ENCODE results near the gene ZNF664. TPM values are rescaled to one million over a fixed set of nuclear protein-coding genes. Genes with fewer than 3 reads are reported as not detected.

ZNF664 gene
- total and polyA plus RNA-seq, 2 donors (not counting 1 experiment from before 2014, with no cell fraction given) = 14.3 to 47.1 TPM

DNA sequence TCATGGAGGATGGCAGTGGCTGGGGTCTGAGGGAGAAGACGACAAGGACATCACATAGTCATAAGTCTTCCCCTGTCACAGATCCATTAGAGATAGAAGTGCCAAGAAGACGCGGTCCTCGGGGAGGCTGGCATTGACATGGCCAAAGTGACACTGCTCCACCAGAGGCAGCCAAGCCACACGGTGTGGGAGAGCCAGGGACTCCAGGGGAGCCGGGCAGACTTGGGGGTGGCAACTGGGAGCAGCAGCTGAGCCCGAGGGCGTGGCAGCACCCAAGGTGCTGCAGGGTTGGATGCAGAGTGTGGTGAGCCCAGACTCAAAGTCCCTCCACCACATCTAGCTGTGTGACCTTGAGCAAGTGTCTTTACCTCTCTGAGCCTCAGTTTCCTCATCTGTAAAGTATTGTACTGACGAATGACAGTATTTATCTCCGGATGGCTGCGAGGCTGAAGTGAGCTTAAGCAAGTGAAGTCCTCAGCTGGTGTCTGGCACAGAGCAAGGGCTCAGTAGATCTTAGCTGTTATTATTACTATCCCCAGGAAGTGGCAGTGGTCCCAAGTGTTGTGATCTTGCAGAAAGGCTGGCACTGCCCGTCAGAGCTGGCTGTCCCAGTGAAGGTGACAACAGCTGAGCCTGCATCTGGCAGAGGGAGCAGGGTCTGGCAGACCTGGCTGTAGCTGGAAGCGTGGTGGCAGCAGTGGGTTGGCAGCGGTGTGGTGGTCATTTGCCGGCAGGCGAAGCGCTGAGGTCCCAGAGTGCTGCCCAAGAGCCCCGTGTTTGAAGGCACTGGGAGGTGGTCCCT is 54.9 kb downstream of the ZNF664 start:
- no peaks in the 10 kb centered on the region for H4K20me1 ChIP-seq (ENCODE audit: control insufficient read depth, insufficient read depth, low read length, poor library complexity, severe bottlenecking)
- H3K27me3 ChIP-seq (replicated peaks in 1 of 4; ENCODE audit: control extremely low read depth in 1 of 4, control insufficient read depth in 3 of 4, insufficient read depth in 4 of 4, low read length in 3 of 4) = no peaks in the 10 kb centered on the region
- 90% methylated on average over 16 of the region's 18 CpGs for WGBS (ENCODE audit: insufficient coverage)
- H3K27me3 Mint-ChIP-seq = no peaks in the 10 kb centered on the region
- H3K27ac Mint-ChIP-seq = no peak overlapping the region
- ChIA-PET CTCF (interaction anchor here (0.7 to 2.0 kb wide), 2 partner anchors 8 to 122 kb away, joined by 3 to 7 read pairs; no protein-coding TSS in a partner anchor), POLR2A (no interaction called here)
- H2AFZ ChIP-seq (ENCODE audit: insufficient read depth, low read depth, low read length, poor library complexity, severe bottlenecking) = no peak overlapping the region
- intact Hi-C loops (cut with micrococcal nuclease) = no loop called here
- H3K4me1 Mint-ChIP-seq = no peaks in the 10 kb centered on the region
- no peak overlapping the region for H3K4me2 ChIP-seq (replicated peaks; ENCODE audit: low read depth, low read length, poor library complexity, severe bottlenecking)
- TF ChIP-seq EZH2 (IDR thresholded peaks at IDR 0.05; ENCODE audit: borderline replicate concordance, insufficient read depth, low read depth, low read length, poor library complexity, severe bottlenecking) = no peak
- TF ChIP-seq, protein P1, sequence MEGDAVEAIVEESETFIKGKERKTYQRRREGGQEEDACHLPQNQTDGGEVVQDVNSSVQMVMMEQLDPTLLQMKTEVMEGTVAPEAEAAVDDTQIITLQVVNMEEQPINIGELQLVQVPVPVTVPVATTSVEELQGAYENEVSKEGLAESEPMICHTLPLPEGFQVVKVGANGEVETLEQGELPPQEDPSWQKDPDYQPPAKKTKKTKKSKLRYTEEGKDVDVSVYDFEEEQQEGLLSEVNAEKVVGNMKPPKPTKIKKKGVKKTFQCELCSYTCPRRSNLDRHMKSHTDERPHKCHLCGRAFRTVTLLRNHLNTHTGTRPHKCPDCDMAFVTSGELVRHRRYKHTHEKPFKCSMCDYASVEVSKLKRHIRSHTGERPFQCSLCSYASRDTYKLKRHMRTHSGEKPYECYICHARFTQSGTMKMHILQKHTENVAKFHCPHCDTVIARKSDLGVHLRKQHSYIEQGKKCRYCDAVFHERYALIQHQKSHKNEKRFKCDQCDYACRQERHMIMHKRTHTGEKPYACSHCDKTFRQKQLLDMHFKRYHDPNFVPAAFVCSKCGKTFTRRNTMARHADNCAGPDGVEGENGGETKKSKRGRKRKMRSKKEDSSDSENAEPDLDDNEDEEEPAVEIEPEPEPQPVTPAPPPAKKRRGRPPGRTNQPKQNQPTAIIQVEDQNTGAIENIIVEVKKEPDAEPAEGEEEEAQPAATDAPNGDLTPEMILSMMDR (IDR thresholded peaks at IDR 0.05) = no peak
- ATAC-seq (ENCODE audit: low read depth) (no peak), DNase-seq (no peak)
- H3K27ac ChIP-seq (ENCODE audit: low read length in 2 of 2) = no peak overlapping the region
- H3K9me3 ChIP-seq (ENCODE audit: control extremely low read depth in 1 of 3, control insufficient read depth in 2 of 3, insufficient read depth in 1 of 3, low read length in 2 of 3) = no peaks in the 10 kb centered on the region
- no peaks in the 10 kb centered on the region for H3K79me2 ChIP-seq (ENCODE audit: control insufficient read depth, insufficient read depth, low read length)
- H3K4me3 Mint-ChIP-seq = no peak overlapping the region
- no peak overlapping the region for H3K4me3 ChIP-seq (ENCODE audit: control extremely low read depth in 1 of 5, extremely low read depth in 1 of 5, insufficient read depth in 1 of 5, low read depth in 2 of 5, low read length in 4 of 5)
- peaks cover 0 to 6% of the 10 kb centered on the region in 2 donors for H3K4me1 ChIP-seq (ENCODE audit: control insufficient read depth in 2 of 2, insufficient read depth in 2 of 2, low read length in 2 of 2)
- H3K36me3 ChIP-seq (replicated peaks in 1 of 2; ENCODE audit: control extremely low read depth in 1 of 2, control insufficient read depth in 1 of 2, extremely low read depth in 1 of 2, insufficient read depth in 2 of 2, low read length in 1 of 2) = no peaks in the 10 kb centered on the region
- no peaks in the 10 kb centered on the region for H3K9me3 Mint-ChIP-seq (ENCODE audit: insufficient read depth)
- H3K9ac ChIP-seq (ENCODE audit: low read length) = no peak overlapping the region

- H3K27me3 Mint-ChIP-seq = no peaks in the 10 kb centered on the region
- intact Hi-C loops (cut with micrococcal nuclease) = no loop called here
- no peak overlapping the region for H3K27ac Mint-ChIP-seq
- no peak for ATAC-seq (ENCODE audit: low read depth)
- no peak for DNase-seq
- H3K9ac ChIP-seq (ENCODE audit: low read length) = no peak overlapping the region
- H3K27me3 ChIP-seq (replicated peaks in 1 of 4; ENCODE audit: control extremely low read depth in 1 of 4, control insufficient read depth in 3 of 4, insufficient read depth in 4 of 4, low read length in 3 of 4) = no peaks in the 10 kb centered on the region
- H3K79me2 ChIP-seq (ENCODE audit: control insufficient read depth, insufficient read depth, low read length) = no peaks in the 10 kb centered on the region
- ChIA-PET POLR2A (no interaction called here), CTCF (interaction anchor here (0.7 to 2.0 kb wide), 2 partner anchors 8 to 123 kb away, joined by 3 to 7 read pairs; no protein-coding TSS in a partner anchor)
- H3K9me3 ChIP-seq (ENCODE audit: control extremely low read depth in 1 of 3, control insufficient read depth in 2 of 3, insufficient read depth in 1 of 3, low read length in 2 of 3) = no peaks in the 10 kb centered on the region
- H3K9me3 Mint-ChIP-seq (ENCODE audit: insufficient read depth) = no peaks in the 10 kb centered on the region
- no peak overlapping the region for H3K4me3 ChIP-seq (ENCODE audit: control extremely low read depth in 1 of 5, extremely low read depth in 1 of 5, insufficient read depth in 1 of 5, low read depth in 2 of 5, low read length in 4 of 5)
- no peak overlapping the region for H3K4me3 Mint-ChIP-seq
- no peaks in the 10 kb centered on the region for H3K36me3 ChIP-seq (replicated peaks in 1 of 2; ENCODE audit: control extremely low read depth in 1 of 2, control insufficient read depth in 1 of 2, extremely low read depth in 1 of 2, insufficient read depth in 2 of 2, low read length in 1 of 2)
- no peak overlapping the region for H3K27ac ChIP-seq (ENCODE audit: low read length in 2 of 2)
- no peaks in the 10 kb centered on the region for H3K4me1 Mint-ChIP-seq
- H4K20me1 ChIP-seq (ENCODE audit: control insufficient read depth, insufficient read depth, low read length, poor library complexity, severe bottlenecking) = no peaks in the 10 kb centered on the region
- no peak for TF ChIP-seq EZH2 (IDR thresholded peaks at IDR 0.05; ENCODE audit: borderline replicate concordance, insufficient read depth, low read depth, low read length, poor library complexity, severe bottlenecking)
- TF ChIP-seq, protein P1 (IDR thresholded peaks at IDR 0.05) = no peak
- no peak overlapping the region for H3K4me2 ChIP-seq (replicated peaks; ENCODE audit: low read depth, low read length, poor library complexity, severe bottlenecking)
- no peak overlapping the region for H2AFZ ChIP-seq (ENCODE audit: insufficient read depth, low read depth, low read length, poor library complexity, severe bottlenecking)
- peaks cover 0 to 6% of the 10 kb centered on the region in 2 donors for H3K4me1 ChIP-seq (ENCODE audit: control insufficient read depth in 2 of 2, insufficient read depth in 2 of 2, low read length in 2 of 2)
- 27% methylated on average over 5 of the region's 5 CpGs for WGBS (ENCODE audit: insufficient coverage)
Measured at GRCh38 chr12:124028555-124028925, 55.5 kb downstream of the ZNF664 start.
